Neural cell (in vitro differentiated cells): ENCODE data around the gene FBXO21.

Experiments used
- CTCF ChIP-seq: fragments of 450-650 bp; IDR thresholded peaks from 2 replicates; pipeline ENCODE4 v1.5.1; 2014; ENCODE audit warnings: antibody characterized with exemption, mild to moderate bottlenecking, moderate library complexity; ENCODE audit not compliant: poor library complexity, severe bottlenecking
- EZH2 ChIP-seq: fragments of 200-600, 300-800 bp; shearing (Covaris generic), sonication (generic); IDR thresholded peaks from 2 replicates; pipeline ENCODE4 v1.6.1; 2014; ENCODE audit warnings: antibody characterized with exemption, low read length, borderline replicate concordance, mild to moderate bottlenecking; ENCODE audit not compliant: insufficient read depth, poor library complexity, severe bottlenecking
- POLR2AphosphoS5 ChIP-seq: IDR thresholded peaks from 2 replicates; pipeline ENCODE4 v1.6.1; 2012
- RAD21 ChIP-seq: fragments of 450-650 bp; conservative IDR thresholded peaks from 2 replicates; pipeline ENCODE4 v1.6.1; 2014; ENCODE audit warnings: antibody characterized with exemption, mild to moderate bottlenecking, moderate library complexity
- REST ChIP-seq: IDR thresholded peaks from 2 replicates; pipeline ENCODE4 v1.6.1; 2012; ENCODE audit warnings: borderline replicate concordance
- SMC3 ChIP-seq: fragments of 450-650 bp; conservative IDR thresholded peaks from 2 replicates; pipeline ENCODE4 v1.6.1; 2014; ENCODE audit warnings: antibody characterized with exemption, mild to moderate bottlenecking, moderate library complexity; ENCODE audit not compliant: poor library complexity
- TAF1 ChIP-seq: IDR thresholded peaks from 2 replicates; pipeline ENCODE4 v1.6.1; 2012; ENCODE audit warnings: low read depth

GRCh38 chr12:117167769-117168168 lies 22.5 kb downstream of the FBXO21 start:
- no peak for TF ChIP-seq CTCF
- no peak for TF ChIP-seq REST
- no peak for TF ChIP-seq POLR2AphosphoS5
- TF ChIP-seq EZH2, result no peak
- no peak for TF ChIP-seq SMC3
- TF ChIP-seq TAF1, result no peak
- no peak for TF ChIP-seq RAD21
